ENCODE measurements around the gene LDB2.
"Not testable (repeated sequence)": the region's sequence is repeated elsewhere in the genome, so short reads cannot be mapped to it uniquely, and the experiment has no call there.

LDB2 gene

GRCh38 chr4:16585053-16585452 lies 313.4 kb downstream of the LDB2 start:
- no peak for DNase-seq

- no peak for DNase-seq
Measured at GRCh38 chr4:16583764-16584163, 314.7 kb downstream of the LDB2 start.

GRCh38 chr4:16582526-16582925 lies 315.9 kb downstream of the LDB2 start:
- DNase-seq, result no peak

- DNase-seq, result no peak
Measured at GRCh38 chr4:16582036-16582435, 316.4 kb downstream of the LDB2 start.

GRCh38 chr4:16581117-16581516 lies 317.3 kb downstream of the LDB2 start:
- no peak for DNase-seq

- DNase-seq, result no peak
Measured at GRCh38 chr4:16580514-16580913, 317.9 kb downstream of the LDB2 start.

GRCh38 chr4:16579866-16580265 lies 318.6 kb downstream of the LDB2 start:
- no peak for DNase-seq

- DNase-seq, result no peak
Measured at GRCh38 chr4:16577177-16577576, 321.3 kb downstream of the LDB2 start.

- DNase-seq, result no peak
Measured at GRCh38 chr4:16574981-16575380, 323.5 kb downstream of the LDB2 start.

GRCh38 chr4:16573739-16574138 lies 324.7 kb downstream of the LDB2 start:
- DNase-seq, result no peak

GRCh38 chr4:16573206-16573605 lies 325.2 kb downstream of the LDB2 start:
- DNase-seq, result no peak

GRCh38 chr4:16572631-16573030 lies 325.8 kb downstream of the LDB2 start:
- DNase-seq, result no peak

- DNase-seq, result no peak
Measured at GRCh38 chr4:16572161-16572560, 326.3 kb downstream of the LDB2 start.

GRCh38 chr4:16569790-16570189 lies 328.7 kb downstream of the LDB2 start:
- no peak for DNase-seq

- not testable (repeated sequence) for DNase-seq
Measured at GRCh38 chr4:16557316-16557715, 341.1 kb downstream of the LDB2 start.

GRCh38 chr4:16555156-16555555 lies 343.3 kb downstream of the LDB2 start:
- no peak for DNase-seq

GRCh38 chr4:16550531-16550930 lies 347.9 kb downstream of the LDB2 start:
- DNase-seq, result no peak

- no peak for DNase-seq
Measured at GRCh38 chr4:16545656-16546055, 352.8 kb downstream of the LDB2 start.

- DNase-seq, result no peak
Measured at GRCh38 chr4:16544869-16545268, 353.6 kb downstream of the LDB2 start.

GRCh38 chr4:16544251-16544721 lies 354.2 kb downstream of the LDB2 start:
- DNase-seq, result no peak

- no peak for DNase-seq
Measured at GRCh38 chr4:16537926-16538325, 360.5 kb downstream of the LDB2 start.

GRCh38 chr4:16532240-16532970 lies 366.0 kb downstream of the LDB2 start:
- no peak for DNase-seq

- DNase-seq, result no peak
Measured at GRCh38 chr4:16530688-16531635, 367.5 kb downstream of the LDB2 start.
